Kidney capillary endothelial cell (primary cell): ENCODE data around the gene PRELID2.
"Not testable (repeated sequence)": the region's sequence is repeated elsewhere in the genome, so short reads cannot be mapped to it uniquely, and the experiment has no call there.

Experiments used
- DNase-seq: peaks from one replicate; pipeline ENCODE4 v3.0.0-alpha.2; 2018; ENCODE audit warnings: low spot score

Gene PRELID2

GRCh38 chr5:145834917-145835847 lies at the start of gene PRELID2:
TSS of gene PRELID2 (minus strand) at chr5:145835342. CDS start at chr5:145835251, 91 bp downstream.
- peak; percentile 82 for DNase-seq

GRCh38 chr5:145874765-145875164 lies 39.6 kb upstream of the PRELID2 start:
- DNase-seq, result no peak

- no peak for DNase-seq
Observed at GRCh38 chr5:145872914-145873313, 37.8 kb upstream of the PRELID2 start, which contains the start of gene GRXCR2. TSS of gene GRXCR2 (minus strand) at chr5:145873014. CDS start at chr5:145872968, 46 bp downstream.

GRCh38 chr5:145872486-145872885 lies 37.3 kb upstream of the PRELID2 start:
- DNase-seq, result no peak

GRCh38 chr5:145869753-145870152 lies 34.6 kb upstream of the PRELID2 start:
- DNase-seq, result no peak

GRCh38 chr5:145867806-145868205 lies 32.7 kb upstream of the PRELID2 start:
- no peak for DNase-seq

GRCh38 chr5:145864432-145864831 lies 29.3 kb upstream of the PRELID2 start:
- not testable (repeated sequence) for DNase-seq

GRCh38 chr5:145863003-145863402 lies 27.9 kb upstream of the PRELID2 start:
- DNase-seq, result no peak

- no peak for DNase-seq
Observed at GRCh38 chr5:145859897-145860296, 24.8 kb upstream of the PRELID2 start.

- DNase-seq, result no peak
Observed at GRCh38 chr5:145859453-145859852, 24.3 kb upstream of the PRELID2 start.

GRCh38 chr5:145858959-145859358 lies 23.8 kb upstream of the PRELID2 start:
- DNase-seq, result no peak

- DNase-seq, result peak; percentile 13
Observed at GRCh38 chr5:145856285-145856818, 21.2 kb upstream of the PRELID2 start.

- DNase-seq, result no peak
Observed at GRCh38 chr5:145855763-145856267, 20.7 kb upstream of the PRELID2 start.

- peak; percentile 44 for DNase-seq
Observed at GRCh38 chr5:145854651-145855258, 19.6 kb upstream of the PRELID2 start.

GRCh38 chr5:145853781-145854376 lies 18.7 kb upstream of the PRELID2 start:
- no peak for DNase-seq

GRCh38 chr5:145852990-145853389 lies 17.8 kb upstream of the PRELID2 start:
- DNase-seq, result no peak

GRCh38 chr5:145848854-145849253 lies 13.7 kb upstream of the PRELID2 start:
- peak; percentile 55 for DNase-seq

GRCh38 chr5:145847499-145848497 lies 12.7 kb upstream of the PRELID2 start:
- DNase-seq, result no peak

GRCh38 chr5:145846081-145846480 lies 10.9 kb upstream of the PRELID2 start:
- no peak for DNase-seq

GRCh38 chr5:145841299-145841698 lies 6.2 kb upstream of the PRELID2 start:
- DNase-seq, result no peak
